Endothelial cell of umbilical vein (primary cell): ENCODE results near the gene ITIH6. TPM values are rescaled to one million over a fixed set of nuclear protein-coding genes. Genes with fewer than 3 reads are reported as not detected.

Source experiments
- BruUV-seq: library from RNA; stranded (reverse); fragments of 400-500 nt; replicated peaks from 2 replicates; lab custom pipeline; 2021; lab: Mats Ljungman, UMichigan
- CTCF ChIA-PET: fragments of 300-600, 350-600 bp; sonication (Branson Sonifier 250); formaldehyde crosslinking; loops from one replicate; lab custom pipeline; 2021; ENCODE audit warnings: antibody characterized with exemption, inconsistent platforms; lab: Charles Lee
- POLR2A ChIA-PET: fragments of 300-600, 350-600 bp; sonication (Branson Sonifier 250); formaldehyde crosslinking; loops from one replicate; lab custom pipeline; 2021; ENCODE audit warnings: antibody characterized with exemption, inconsistent platforms; lab: Charles Lee
- DNase-seq: peaks from one replicate; pipeline ENCODE4 v3.0.0-alpha.2; 2011; ENCODE audit warnings: low read depth, low spot score
- FAIRE-seq: peaks from 2 replicates; lab custom pipeline; 2011; peaks lifted over from hg19 to GRCh38; lab: Jason Lieb, UNC
- H2AFZ ChIP-seq: 2 replicates; pipeline ENCODE4 v1.6.0; 2012; ENCODE audit warnings: low read depth, low read length, control low read depth, inconsistent platforms
- H3K27ac ChIP-seq: 2 replicates; pipeline ENCODE4 v1.5.1; 2011; ENCODE audit warnings: low read depth, mild to moderate bottlenecking, control low read depth, low read length, moderate library complexity; ENCODE audit not compliant: insufficient read depth
- H3K27me3 ChIP-seq, 2 experiments: 2 replicates each; pipeline versions ENCODE4 v1.6.0 to v1.6.1; 2011; ENCODE audit warnings: low read length in 2 of 2, mixed read lengths in 1 of 2; ENCODE audit not compliant: control insufficient read depth in 2 of 2, insufficient read depth in 2 of 2
- H3K36me3 ChIP-seq, 2 experiments: 2 replicates in 1 of 2; 3 replicates in 1 of 2; pipeline ENCODE4 v1.5.1; 2011; ENCODE audit warnings: low read length in 2 of 2, mild to moderate bottlenecking in 1 of 2, moderate library complexity in 1 of 2; ENCODE audit not compliant: control insufficient read depth in 2 of 2, insufficient read depth in 2 of 2; ENCODE audit errors: extremely low read depth in 1 of 2
- H3K4me1 ChIP-seq: 3 replicates; pipeline ENCODE4 v1.5.1; 2011; ENCODE audit warnings: mild to moderate bottlenecking, low read length; ENCODE audit not compliant: control insufficient read depth, insufficient read depth; ENCODE audit errors: extremely low read depth
- H3K4me2 ChIP-seq: 2 replicates; pipeline ENCODE4 v1.6.1; 2011; ENCODE audit warnings: low read length, control low read depth, mixed read lengths; ENCODE audit not compliant: insufficient read depth
- H3K4me3 ChIP-seq, 3 experiments: fragments of 200-600 bp in 1 of 3; sonication (generic), shearing (Covaris generic) in 1 of 3; replicated peaks in 1 of 3; 2 replicates each; pipeline ENCODE4 v1.5.1; 2011 to 2016; ENCODE audit warnings: control low read depth in 3 of 3, low read length in 3 of 3, mild to moderate bottlenecking in 2 of 3, inconsistent platforms in 1 of 3, low read depth in 1 of 3, moderate library complexity in 1 of 3; ENCODE audit not compliant: insufficient read depth in 1 of 3
- H3K79me2 ChIP-seq: 2 replicates; pipeline ENCODE4 v1.6.0; 2012; ENCODE audit warnings: low read length, inconsistent platforms; ENCODE audit not compliant: control insufficient read depth, insufficient read depth
- H3K9ac ChIP-seq: replicated peaks from 2 replicates; pipeline ENCODE3; 2011; ENCODE audit warnings: low read length, control low read depth; ENCODE audit not compliant: insufficient read depth; ENCODE audit errors: extremely low read depth
- H3K9me1 ChIP-seq: replicated peaks from 3 replicates; pipeline ENCODE4 v1.6.0; 2011; ENCODE audit warnings: mild to moderate bottlenecking, low read length; ENCODE audit not compliant: control insufficient read depth, insufficient read depth; ENCODE audit errors: extremely low read depth
- H3K9me3 ChIP-seq: replicated peaks from 2 replicates; pipeline ENCODE4 v1.5.1; 2012; ENCODE audit warnings: low read length, inconsistent platforms; ENCODE audit not compliant: control insufficient read depth, insufficient read depth
- H4K20me1 ChIP-seq: replicated peaks from 2 replicates; pipeline ENCODE3; 2011; ENCODE audit warnings: mild to moderate bottlenecking, low read length; ENCODE audit not compliant: control insufficient read depth, insufficient read depth; ENCODE audit errors: extremely low read depth
- EZH2 ChIP-seq: IDR thresholded peaks from 2 replicates; pipeline ENCODE4 v1.6.1; 2012; ENCODE audit warnings: borderline replicate concordance, low read depth, mild to moderate bottlenecking, moderate library complexity, low read length, inconsistent platforms; ENCODE audit not compliant: severe bottlenecking
- FOS ChIP-seq: IDR thresholded peaks from 2 replicates; pipeline ENCODE4 v1.6.1; 2011; ENCODE audit warnings: mild to moderate bottlenecking, low read length, moderate library complexity, borderline replicate concordance; ENCODE audit not compliant: insufficient read depth
- GATA2 ChIP-seq: IDR thresholded peaks from 2 replicates; pipeline ENCODE4 v1.7.0; 2011; ENCODE audit warnings: low read depth, mild to moderate bottlenecking, moderate library complexity, mixed read lengths, low read length; ENCODE audit not compliant: insufficient read length, insufficient read depth
- JUN ChIP-seq: IDR thresholded peaks from 2 replicates; pipeline ENCODE4 v1.6.1; 2011; ENCODE audit warnings: borderline replicate concordance, low read depth; ENCODE audit not compliant: insufficient read length, insufficient read depth
- MAX ChIP-seq: IDR thresholded peaks from 2 replicates; pipeline ENCODE4 v1.6.1; 2011; ENCODE audit not compliant: insufficient read depth, insufficient read length
- MYC ChIP-seq: IDR thresholded peaks from one replicate; pipeline ENCODE4 v1.6.1; 2011; ENCODE audit warnings: mild to moderate bottlenecking, low read depth, low read length
- POLR2A ChIP-seq: IDR thresholded peaks from 2 replicates; pipeline ENCODE4 v1.6.1; 2012; ENCODE audit warnings: low read depth, mild to moderate bottlenecking, control low read depth, low read length
- POLR2AphosphoS5 ChIP-seq: IDR thresholded peaks from 2 replicates; pipeline ENCODE4 v1.6.1; 2012; ENCODE audit warnings: low read depth, mild to moderate bottlenecking, control low read depth, low read length, moderate library complexity; ENCODE audit not compliant: insufficient read depth
- dilution Hi-C: fragments of 300-500 bp; cut with MboI; formaldehyde crosslinking; loops from one replicate; pipeline ENCODE4 v1.15.0; 2019; ENCODE audit warnings: low sequenced_read_pairs; ENCODE audit not compliant: extremely low pct_ligation_motif_present
- intact Hi-C: fragments of 100-400 bp; cut with micrococcal nuclease; formaldehyde crosslinking; loops from one replicate; pipeline ENCODE4 v1.10.0; 2022
- polyA plus RNA-seq, 4 experiments: library from polyadenylated mRNA; depleted of rRNA in 3 of 4; stranded (reverse) in 3 of 4; unstranded in 1 of 4; fragments of >200 nt; gene quantifications; 2 replicates each; pipeline versions ENCODE4 v1.2.1 to v1.2.3, GENCODE V29; 2011 to 2012; ENCODE audit warnings: missing spikeins in 1 of 4
- total RNA-seq: library from RNA; stranded (reverse); gene quantifications from 2 replicates; pipeline ENCODE4 v1.2.3, GENCODE V29; 2021
- TF ChIP-seq, protein P1 (sequence below), 2 donors: IDR thresholded peaks; 1 replicate in 1 of 2; 2 replicates in 1 of 2; pipeline ENCODE4 v1.5.1; 2011; ENCODE audit warnings: low read length in 2 of 2, mild to moderate bottlenecking in 2 of 2, moderate library complexity in 2 of 2, control low read depth in 1 of 2, inconsistent platforms in 1 of 2, low read depth in 1 of 2; ENCODE audit not compliant: insufficient read depth in 1 of 2; ENCODE audit errors: extremely low read depth in 1 of 2

The ITIH6 gene
- total and polyA plus RNA-seq, 2 donors (not counting 3 experiments of a cell fraction or from before 2014, with no cell fraction given), result not detected

GRCh38 chrX:54826598-54826997 is 28.5 kb upstream of the ITIH6 start:
- no peak for DNase-seq
- Histone ChIP-seq H3K36me3 (no peaks in the 10 kb centered on the region), H3K9ac (no peak overlapping the region), H2AFZ (no peak overlapping the region), H3K27ac (no peak overlapping the region), H3K27me3 (no peaks in the 10 kb centered on the region), H3K4me1 (no peaks in the 10 kb centered on the region), H3K79me2 (no peaks in the 10 kb centered on the region), H3K9me1 (no peaks in the 10 kb centered on the region), H4K20me1 (no peaks in the 10 kb centered on the region), H3K4me3 (no peak overlapping the region), H3K4me2 (no peak overlapping the region), H3K9me3 (no peaks in the 10 kb centered on the region)
- dilution Hi-C loops, result no loop called here
- no TSS peak for BruUV-seq
- CTCF ChIA-PET, result no interaction called here
- intact Hi-C loops, result no loop called here
- no peak for TF ChIP-seq MYC
- no peak for TF ChIP-seq JUN
- no peak for FAIRE-seq
- POLR2A ChIA-PET, result no interaction called here

GRCh38 chrX:54825716-54826438 is 27.8 kb upstream of the ITIH6 start:
- intact Hi-C loops (no loop called here), dilution Hi-C loops (no loop called here)
- no peaks in the 10 kb centered on the region for H3K9me3 ChIP-seq
- H3K27me3 ChIP-seq, result no peaks in the 10 kb centered on the region
- POLR2A ChIA-PET, result no interaction called here
- no peak overlapping the region for H3K4me3 ChIP-seq
- no peaks in the 10 kb centered on the region for H3K79me2 ChIP-seq
- H3K9ac ChIP-seq, result no peak overlapping the region
- no peak overlapping the region for H2AFZ ChIP-seq
- FAIRE-seq (no peak), DNase-seq (no peak)
- H4K20me1 ChIP-seq, result no peaks in the 10 kb centered on the region
- TF ChIP-seq, protein P1, sequence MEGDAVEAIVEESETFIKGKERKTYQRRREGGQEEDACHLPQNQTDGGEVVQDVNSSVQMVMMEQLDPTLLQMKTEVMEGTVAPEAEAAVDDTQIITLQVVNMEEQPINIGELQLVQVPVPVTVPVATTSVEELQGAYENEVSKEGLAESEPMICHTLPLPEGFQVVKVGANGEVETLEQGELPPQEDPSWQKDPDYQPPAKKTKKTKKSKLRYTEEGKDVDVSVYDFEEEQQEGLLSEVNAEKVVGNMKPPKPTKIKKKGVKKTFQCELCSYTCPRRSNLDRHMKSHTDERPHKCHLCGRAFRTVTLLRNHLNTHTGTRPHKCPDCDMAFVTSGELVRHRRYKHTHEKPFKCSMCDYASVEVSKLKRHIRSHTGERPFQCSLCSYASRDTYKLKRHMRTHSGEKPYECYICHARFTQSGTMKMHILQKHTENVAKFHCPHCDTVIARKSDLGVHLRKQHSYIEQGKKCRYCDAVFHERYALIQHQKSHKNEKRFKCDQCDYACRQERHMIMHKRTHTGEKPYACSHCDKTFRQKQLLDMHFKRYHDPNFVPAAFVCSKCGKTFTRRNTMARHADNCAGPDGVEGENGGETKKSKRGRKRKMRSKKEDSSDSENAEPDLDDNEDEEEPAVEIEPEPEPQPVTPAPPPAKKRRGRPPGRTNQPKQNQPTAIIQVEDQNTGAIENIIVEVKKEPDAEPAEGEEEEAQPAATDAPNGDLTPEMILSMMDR (IDR thresholded peaks at IDR 0.05; ENCODE audit: extremely low read depth in 1 of 2, insufficient read depth in 1 of 2, low read depth in 1 of 2, low read length in 2 of 2), result no peak
- TF ChIP-seq POLR2A (no peak), EZH2 (no peak), JUN (no peak), FOS (no peak), MAX (no peak), POLR2AphosphoS5 (no peak), GATA2 (no peak), MYC (no peak)
- CTCF ChIA-PET, result no interaction called here
- H3K9me1 ChIP-seq, result no peaks in the 10 kb centered on the region
- no TSS peak for BruUV-seq
- H3K4me2 ChIP-seq, result no peak overlapping the region
- no peaks in the 10 kb centered on the region for H3K4me1 ChIP-seq
- no peak overlapping the region for H3K27ac ChIP-seq
- no peaks in the 10 kb centered on the region for H3K36me3 ChIP-seq
